ENCODE results near the gene C6orf52.

The C6orf52 gene

DNA sequence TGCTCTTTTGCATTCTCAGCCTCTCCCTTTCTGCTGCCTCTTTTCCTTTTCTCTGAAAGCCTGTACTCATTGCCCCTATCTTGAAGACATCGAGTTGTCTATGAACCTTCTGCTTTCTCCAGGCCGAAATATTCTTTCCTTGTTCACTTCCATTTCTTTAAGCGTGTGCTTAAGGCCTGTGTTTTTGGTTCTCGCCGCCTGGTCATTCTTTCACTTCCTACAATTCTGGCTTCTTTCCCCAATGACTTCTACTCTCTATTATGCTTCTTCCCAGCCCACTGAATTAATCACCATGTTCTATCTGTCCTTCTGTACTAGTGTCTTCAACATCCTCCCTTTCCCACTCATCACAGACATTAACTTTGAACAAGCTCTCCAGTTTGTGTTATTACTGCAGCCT, 69.6 kb downstream of the C6orf52 start:
- no peak overlapping the region for H3K4me3 ChIP-seq (ENCODE audit: low read depth, low read length)
- no peak for DNase-seq (ENCODE audit: low read depth)
- TF ChIP-seq, protein P1, sequence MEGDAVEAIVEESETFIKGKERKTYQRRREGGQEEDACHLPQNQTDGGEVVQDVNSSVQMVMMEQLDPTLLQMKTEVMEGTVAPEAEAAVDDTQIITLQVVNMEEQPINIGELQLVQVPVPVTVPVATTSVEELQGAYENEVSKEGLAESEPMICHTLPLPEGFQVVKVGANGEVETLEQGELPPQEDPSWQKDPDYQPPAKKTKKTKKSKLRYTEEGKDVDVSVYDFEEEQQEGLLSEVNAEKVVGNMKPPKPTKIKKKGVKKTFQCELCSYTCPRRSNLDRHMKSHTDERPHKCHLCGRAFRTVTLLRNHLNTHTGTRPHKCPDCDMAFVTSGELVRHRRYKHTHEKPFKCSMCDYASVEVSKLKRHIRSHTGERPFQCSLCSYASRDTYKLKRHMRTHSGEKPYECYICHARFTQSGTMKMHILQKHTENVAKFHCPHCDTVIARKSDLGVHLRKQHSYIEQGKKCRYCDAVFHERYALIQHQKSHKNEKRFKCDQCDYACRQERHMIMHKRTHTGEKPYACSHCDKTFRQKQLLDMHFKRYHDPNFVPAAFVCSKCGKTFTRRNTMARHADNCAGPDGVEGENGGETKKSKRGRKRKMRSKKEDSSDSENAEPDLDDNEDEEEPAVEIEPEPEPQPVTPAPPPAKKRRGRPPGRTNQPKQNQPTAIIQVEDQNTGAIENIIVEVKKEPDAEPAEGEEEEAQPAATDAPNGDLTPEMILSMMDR (IDR thresholded peaks at IDR 0.05; ENCODE audit: insufficient read depth, low read depth, low read length, missing control alignments): no peak

DNA sequence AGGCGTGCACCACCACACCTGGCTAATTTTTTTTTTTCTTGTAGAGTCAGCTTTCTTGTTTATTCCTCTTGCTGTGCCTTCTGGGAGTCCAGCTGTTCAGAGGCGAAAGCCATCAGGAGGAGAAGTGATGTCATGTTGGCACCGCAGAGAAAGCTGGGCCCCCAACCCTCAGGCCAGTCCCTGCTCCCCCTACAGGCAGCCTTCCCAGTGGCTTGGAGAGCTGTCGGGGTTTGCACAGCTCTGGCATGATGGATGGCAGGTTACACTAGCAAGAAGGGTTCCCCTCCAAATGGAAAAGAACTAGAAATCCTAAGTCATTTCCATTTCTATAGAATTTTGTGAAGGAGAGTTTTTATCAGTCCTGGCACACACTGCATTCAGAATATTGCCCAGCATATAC, 72.6 kb downstream of the C6orf52 start:
- H3K4me3 ChIP-seq (ENCODE audit: low read depth, low read length): no peak overlapping the region
- DNase-seq (ENCODE audit: low read depth): no peak
- TF ChIP-seq, protein P1 (IDR thresholded peaks at IDR 0.05; ENCODE audit: insufficient read depth, low read depth, low read length, missing control alignments): no peak
